GM10847 (cell line): ENCODE data around the gene CALM1.

ENCODE experiments used
- POLR2A ChIP-seq: IDR thresholded peaks from 2 replicates; pipeline ENCODE4 v1.6.1; 2011; ENCODE audit not compliant: insufficient read length; ENCODE audit errors: extremely low read depth

The CALM1 gene

DNA sequence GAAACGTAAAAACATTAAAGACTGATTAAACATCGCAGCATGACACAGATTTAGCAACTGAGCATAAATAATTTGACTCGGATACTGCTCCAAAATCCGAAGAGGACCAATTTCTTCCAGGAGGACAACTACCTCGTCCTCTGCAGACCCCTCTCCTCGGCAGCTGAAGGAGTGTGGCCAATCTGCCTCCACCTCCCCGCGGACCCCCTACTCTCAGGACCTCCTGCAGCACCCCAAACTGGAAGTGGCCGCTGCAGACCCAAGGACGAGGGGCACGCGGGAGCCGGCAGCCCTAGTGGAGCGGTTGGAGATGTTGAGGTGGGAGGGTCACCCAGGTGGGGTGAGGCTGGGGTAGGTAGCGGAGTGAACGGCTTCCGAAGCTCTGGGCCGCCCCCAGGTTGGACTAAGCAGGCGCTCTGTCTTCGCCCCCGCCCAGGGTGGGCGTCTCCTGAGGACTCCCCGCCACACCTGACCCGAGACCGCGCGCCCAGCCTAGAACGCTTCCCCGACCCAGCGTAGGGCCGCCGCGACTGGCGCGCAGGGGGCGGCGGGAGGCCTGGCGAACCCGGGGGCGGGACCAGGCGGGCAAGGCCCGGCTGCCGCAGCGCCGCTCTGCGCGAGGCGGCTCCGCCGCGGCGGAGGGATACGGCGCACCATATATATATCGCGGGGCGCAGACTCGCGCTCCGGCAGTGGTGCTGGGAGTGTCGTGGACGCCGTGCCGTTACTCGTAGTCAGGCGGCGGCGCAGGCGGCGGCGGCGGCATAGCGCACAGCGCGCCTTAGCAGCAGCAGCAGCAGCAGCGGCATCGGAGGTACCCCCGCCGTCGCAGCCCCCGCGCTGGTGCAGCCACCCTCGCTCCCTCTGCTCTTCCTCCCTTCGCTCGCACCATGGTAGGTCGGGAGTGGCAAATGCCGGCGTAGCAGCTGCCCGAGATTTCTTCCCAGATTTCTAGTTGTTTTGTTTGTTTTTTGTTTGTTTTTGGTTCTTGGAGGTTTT, at the start of gene CALM1:
Gene CALM1, plus strand, starts transcription at position 689 of the 999 bp plus-strand sequence. Its CDS starts 202 bp downstream, at position 891.
- peak; percentile 100 for TF ChIP-seq POLR2A

DNA sequence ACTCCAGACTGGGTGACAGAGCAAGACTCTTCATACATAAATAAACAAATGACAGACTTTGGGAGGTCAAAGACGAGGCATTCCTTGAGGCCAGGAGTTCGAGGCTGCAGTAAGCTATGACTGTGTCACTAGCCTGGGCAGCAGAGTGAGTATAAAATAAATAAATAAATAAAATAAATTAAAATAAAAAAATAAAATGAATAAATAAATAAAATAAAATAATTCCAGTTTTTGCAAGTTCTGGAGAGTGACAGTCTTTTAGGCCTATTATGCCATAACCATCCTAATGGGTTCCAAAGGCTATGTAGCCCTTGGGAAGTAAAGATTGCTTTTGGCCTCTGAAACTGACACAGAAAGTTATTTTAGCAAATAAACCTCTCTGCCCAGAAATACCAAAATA, 48.6 kb upstream of the CALM1 start:
- TF ChIP-seq POLR2A: no peak

DNA sequence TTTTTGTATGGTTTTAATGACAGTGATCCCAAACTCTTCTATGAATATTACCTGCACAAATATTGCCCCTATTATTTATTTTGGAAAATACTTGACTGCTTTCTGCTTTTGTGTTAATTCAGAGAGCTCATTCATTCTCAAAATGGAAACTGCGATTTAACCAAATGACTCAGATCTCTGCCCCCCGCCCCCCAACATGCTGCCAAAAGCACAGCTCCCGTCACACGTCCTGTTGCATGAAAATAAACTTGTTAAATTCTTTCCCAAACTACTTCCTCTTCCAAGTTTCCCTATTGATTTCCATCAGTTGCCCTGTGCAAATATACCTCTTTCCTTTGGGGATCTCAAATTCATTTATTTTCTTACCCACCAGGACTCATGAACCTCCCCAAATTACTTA, 47.1 kb upstream of the CALM1 start:
- TF ChIP-seq POLR2A: no peak

DNA sequence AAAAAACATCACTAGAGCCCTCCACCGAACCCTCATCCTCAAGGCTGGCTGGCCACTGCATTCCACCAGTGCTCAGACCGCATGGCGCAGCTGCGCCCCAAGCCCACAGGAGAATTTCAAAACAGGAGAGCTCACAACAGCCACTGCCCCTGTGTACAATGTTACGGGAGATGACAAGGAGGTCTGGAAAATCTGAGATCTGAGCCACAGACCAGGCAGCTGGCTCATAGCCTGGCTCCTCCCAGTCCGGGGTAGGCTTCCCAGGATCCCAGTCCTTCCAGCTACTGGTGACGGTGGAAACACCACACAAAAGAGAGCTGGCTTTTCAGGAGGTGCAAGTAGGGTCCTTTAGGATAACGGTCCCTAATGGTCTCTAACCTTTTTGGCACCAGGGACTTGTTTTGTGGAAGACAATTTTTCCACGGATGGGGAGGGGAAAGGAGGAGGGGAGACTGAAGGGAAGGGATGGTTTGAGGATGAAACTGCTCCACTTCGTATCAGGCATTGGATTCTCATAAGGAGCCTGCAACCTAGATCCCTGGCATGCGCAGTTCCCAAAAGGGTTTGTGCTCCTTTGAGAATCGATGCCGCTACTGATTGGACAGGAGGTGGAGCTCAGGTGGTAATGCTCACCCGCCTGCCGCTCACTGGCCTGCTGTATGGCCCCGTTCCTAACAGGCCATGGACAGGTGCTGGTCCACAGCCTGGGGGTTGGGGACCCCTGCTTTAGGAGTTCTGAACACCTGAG, 42.1 kb upstream of the CALM1 start:
- TF ChIP-seq POLR2A: no peak

DNA sequence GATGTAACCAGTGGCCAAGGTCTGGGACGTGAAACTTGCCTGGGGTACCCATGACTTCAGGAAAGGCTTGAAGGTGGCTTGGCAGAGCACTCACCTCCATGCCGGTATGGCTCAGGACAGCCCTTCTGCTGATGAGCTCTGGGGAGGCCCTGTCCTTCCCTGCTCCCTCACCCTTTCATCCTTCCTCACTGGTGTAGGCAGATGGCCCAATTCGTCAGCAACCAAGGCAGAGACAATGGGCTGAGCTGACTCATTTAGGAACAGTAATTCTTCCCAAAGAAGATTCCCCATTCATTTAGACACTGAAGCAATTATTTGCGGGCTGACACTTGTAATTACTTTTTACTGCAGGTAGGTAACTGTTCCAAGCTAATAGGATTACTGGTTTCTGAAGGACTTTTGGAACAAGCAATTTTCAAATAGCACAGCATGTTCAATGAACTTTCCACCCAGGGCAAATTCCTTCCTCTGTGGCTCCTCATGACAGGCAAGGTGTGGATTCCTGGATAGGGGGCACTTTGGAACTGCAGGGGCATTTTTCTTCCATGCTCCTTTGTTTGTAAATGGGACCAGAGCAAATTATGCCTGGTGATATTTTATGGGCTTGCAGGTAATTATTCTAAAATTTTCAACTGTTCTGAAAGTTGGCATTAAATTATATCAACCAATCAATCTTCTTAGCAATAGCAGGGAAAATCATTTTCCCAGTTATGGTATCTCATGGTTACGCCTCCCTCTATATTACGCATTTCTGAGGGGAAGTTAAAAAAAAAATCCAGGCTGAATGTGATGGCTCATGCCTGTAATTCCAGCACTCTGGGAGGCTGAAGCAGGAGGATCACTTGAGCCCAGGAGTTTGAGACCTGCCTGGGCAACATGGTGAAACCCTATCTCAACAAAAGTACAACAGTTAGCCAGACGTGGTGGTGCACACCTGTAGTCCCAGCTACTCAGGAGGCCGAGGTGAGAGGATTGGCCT, 41.0 kb upstream of the CALM1 start:
- no peak for TF ChIP-seq POLR2A

DNA sequence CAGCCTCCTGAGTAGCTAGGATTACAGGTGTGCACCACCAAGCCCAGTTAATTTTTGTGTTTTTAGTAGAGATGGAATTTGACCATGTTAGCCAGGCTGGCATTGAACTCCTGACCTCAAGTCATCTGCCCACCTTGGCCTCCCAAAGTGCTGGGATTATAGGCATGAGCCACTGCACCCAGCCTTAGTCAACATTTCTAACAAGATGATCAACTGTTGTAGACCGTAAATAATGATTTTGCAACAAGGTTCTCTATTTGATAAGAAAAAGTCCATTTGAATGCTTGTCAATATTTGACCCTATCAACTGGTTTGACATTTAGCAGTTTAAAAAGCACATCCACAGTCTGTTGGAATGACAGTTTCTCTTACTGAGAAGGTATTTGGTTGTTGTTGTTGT, 39.9 kb upstream of the CALM1 start:
- TF ChIP-seq POLR2A: no peak

DNA sequence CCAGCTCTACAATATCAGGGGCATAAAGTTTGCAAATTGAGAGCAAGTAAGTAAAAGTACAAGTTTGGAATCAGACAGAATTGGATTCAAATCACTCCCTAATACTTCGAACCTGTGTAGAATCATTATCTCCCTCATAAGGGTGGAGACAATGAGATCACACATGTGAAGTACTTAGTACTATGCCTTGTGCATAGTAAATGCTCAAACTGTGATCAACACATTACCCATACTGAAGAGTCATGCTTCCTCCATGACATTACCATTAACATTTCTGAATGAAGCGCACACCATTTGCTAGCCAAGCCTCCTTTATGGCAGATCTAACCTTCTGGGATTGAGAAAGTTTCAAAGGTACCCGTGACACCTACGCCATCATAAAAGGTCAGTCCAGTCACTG, 38.5 kb upstream of the CALM1 start:
- TF ChIP-seq POLR2A: no peak

DNA sequence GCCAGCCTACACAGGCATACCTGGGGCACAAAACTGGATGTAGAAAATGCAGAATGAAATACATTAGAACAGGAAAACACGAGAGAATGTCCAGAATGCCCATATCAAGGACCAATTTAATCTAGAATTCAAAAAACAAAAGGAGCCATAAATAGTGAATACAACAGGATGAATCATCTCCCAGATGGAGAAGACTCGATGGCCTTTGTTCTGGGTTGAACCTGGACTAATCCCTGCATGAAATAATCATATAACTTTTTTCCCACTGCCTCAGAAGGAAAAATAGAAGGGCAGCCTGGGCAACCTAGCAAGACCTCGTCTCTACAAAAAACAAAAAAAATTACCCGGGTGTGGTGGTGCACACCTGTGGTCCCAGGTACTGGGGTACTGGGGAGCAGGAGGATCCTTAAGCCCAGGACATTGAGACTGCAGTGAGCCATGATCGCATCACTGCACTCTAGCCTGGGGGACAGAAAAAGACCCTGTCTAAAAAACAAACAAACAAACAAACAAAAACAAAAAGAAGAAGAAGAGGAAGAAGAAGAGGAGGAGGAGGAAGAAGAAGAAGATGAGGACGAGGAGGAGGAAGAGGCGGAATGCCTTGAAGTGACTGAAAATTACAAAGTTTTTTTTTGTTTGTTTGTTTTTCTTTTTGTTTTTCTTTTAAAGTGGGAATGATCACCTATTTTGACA, 34.8 kb upstream of the CALM1 start:
- no peak for TF ChIP-seq POLR2A

DNA sequence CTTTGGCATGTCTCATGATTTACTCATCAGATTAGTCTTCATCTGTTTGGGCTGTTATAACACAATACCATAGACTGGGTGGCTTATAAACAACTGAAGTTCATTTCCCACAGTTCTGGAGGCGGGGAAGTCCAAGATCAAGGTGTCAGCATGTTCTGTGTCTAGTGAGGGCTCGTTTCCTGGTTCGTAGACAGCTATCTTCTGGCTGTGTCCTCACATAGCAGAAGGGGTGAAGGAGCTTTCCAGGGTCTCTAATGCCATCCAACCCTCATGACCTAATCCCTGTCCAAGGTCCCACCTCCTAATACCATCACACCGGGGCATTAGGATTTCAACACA, 34.3 kb upstream of the CALM1 start:
- TF ChIP-seq POLR2A: no peak

DNA sequence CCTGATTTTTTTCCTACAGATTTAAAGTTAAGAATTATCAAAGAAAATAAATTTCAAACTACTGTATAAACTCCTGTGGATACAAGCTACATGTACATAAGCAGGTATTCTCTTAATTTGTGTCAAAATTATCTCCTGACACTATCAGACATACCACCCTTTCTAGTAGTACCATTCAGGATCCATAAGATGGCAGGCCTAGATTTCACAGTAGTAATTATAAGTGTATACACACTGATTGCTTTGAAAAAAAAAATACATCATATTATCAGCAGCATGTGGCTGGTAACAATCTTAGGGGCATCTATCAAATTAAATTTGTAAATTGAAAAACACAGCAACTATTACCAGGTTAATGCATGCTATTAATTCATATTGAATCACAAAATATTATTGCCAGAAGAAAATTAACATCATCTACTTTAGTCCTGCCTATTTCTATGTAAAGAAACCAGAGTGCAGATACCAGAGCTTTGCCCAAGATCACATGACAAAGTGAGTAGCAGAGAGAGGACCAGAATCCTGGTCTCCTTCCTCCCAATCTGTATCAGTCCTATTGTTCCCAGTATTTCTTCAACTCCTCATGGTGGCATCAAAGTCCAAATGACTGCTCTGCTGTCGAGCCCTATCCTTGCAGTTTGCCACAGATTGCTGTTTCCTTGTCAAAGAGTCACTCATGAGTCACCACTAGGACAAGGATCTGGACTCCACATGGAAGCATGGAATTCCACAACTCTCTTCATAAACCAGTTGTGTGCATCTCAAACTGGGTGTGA, 27.7 kb upstream of the CALM1 start:
- TF ChIP-seq POLR2A: no peak

DNA sequence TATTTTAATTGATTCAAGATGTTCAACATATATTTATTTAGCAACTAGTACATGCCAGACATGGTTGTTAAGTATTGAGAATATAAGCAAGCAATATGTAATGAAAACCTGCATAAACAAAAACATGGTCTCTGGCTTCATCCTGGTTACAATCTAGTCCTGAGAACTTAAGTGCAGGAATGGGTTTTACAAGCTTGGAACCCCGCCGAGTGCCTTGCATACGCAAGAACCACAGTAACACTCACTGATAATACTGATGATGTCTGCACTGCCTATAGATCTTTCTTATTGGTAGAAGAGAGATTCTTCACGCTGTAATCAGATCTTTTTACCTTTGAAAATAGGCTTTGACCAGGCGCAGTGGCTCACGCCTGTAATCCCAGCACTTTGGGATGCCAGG, 22.9 kb upstream of the CALM1 start:
- no peak for TF ChIP-seq POLR2A

DNA sequence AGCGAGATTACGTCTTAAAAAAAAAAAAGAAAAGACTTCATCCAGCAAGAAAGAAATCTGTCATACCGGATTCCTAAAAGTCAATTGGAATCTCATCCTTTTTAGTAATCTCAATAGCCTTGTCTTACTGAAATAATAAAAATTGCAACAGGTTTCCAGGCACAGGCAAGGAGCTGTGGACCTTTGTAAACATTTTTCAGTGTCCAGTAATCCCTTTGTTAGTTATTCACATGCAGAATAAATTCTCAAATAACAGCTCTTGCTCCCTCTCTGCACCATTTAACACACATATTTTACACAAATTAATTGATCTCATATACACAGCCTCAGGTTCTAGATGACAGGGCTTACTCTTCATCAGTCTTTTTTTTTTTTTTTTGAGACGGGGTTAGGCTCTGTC, 22.0 kb upstream of the CALM1 start:
- no peak for TF ChIP-seq POLR2A

DNA sequence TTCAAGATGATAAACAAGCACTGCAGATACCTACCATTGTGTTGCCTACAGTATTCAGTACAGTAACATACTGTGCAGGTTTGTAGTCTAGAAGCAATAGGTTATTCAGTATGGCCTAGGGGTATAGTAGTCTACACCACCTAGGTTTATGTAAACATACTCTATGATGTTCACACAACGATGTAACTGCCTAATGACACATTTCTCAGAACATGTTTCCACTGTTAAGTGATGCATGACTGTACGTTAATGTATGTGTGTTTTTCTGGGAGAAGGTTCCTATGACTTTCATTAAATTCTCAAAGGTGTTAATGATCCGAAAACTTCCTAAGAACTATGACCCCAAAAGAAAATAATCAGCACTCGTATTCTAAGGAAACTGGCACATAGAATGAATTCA, 20.9 kb upstream of the CALM1 start:
- no peak for TF ChIP-seq POLR2A

DNA sequence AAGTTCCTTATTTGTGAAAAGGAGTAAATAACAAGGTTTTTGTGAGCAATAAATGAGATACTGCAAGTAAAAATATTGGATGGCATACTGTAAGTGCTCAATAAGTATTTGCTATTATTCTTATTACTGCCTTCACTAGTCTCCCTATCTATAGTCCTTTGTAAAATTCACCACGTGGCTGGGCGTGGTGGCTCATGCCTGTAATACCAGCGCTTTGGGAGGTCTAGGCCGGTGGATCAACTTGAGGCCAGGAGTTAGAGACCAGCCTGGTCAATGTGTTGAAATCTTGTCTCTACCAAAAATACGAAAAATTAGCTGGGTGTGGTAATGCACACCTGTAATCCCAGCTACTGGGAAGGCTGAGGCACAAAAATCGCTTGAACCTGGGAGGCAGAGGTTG, 18.6 kb upstream of the CALM1 start:
- no peak for TF ChIP-seq POLR2A
